GM21723 (cell line): Measurements from ENCODE around the gene TNFSF11.
A peak's percentile ranks its signal among the peaks of the same experiment; 100 is the strongest.

ENCODE experiments used
- ATAC-seq: cut with Tn5 transposase; IDR thresholded peaks from one replicate; pipeline ENCODE4 v1.9.1; 2021; ENCODE audit warnings: mild to moderate bottlenecking, moderate library complexity; ENCODE audit not compliant: unreplicated experiment

The TNFSF11 gene, protein sequence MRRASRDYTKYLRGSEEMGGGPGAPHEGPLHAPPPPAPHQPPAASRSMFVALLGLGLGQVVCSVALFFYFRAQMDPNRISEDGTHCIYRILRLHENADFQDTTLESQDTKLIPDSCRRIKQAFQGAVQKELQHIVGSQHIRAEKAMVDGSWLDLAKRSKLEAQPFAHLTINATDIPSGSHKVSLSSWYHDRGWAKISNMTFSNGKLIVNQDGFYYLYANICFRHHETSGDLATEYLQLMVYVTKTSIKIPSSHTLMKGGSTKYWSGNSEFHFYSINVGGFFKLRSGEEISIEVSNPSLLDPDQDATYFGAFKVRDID

DNA sequence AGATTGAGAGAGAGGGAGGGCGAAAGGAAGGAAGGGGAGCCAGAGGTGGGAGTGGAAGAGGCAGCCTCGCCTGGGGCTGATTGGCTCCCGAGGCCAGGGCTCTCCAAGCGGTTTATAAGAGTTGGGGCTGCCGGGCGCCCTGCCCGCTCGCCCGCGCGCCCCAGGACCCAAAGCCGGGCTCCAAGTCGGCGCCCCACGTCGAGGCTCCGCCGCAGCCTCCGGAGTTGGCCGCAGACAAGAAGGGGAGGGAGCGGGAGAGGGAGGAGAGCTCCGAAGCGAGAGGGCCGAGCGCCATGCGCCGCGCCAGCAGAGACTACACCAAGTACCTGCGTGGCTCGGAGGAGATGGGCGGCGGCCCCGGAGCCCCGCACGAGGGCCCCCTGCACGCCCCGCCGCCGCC is at the start of gene TNFSF11:
TNFSF11 (plus strand) TSS at position 142 of the 400 bp plus-strand sequence; CDS start at position 294, 152 bp downstream.
- peak; percentile 36 for ATAC-seq

- ATAC-seq: no peak
Measured at GRCh38 chr13:42524487-42525034, 49.4 kb upstream of the TNFSF11 start.

- no peak for ATAC-seq
Measured at GRCh38 chr13:42525035-42525504, 48.9 kb upstream of the TNFSF11 start.

GRCh38 chr13:42526276-42526675 is 47.7 kb upstream of the TNFSF11 start:
- ATAC-seq: no peak

GRCh38 chr13:42526804-42527203 is 47.1 kb upstream of the TNFSF11 start:
- ATAC-seq: no peak

DNA sequence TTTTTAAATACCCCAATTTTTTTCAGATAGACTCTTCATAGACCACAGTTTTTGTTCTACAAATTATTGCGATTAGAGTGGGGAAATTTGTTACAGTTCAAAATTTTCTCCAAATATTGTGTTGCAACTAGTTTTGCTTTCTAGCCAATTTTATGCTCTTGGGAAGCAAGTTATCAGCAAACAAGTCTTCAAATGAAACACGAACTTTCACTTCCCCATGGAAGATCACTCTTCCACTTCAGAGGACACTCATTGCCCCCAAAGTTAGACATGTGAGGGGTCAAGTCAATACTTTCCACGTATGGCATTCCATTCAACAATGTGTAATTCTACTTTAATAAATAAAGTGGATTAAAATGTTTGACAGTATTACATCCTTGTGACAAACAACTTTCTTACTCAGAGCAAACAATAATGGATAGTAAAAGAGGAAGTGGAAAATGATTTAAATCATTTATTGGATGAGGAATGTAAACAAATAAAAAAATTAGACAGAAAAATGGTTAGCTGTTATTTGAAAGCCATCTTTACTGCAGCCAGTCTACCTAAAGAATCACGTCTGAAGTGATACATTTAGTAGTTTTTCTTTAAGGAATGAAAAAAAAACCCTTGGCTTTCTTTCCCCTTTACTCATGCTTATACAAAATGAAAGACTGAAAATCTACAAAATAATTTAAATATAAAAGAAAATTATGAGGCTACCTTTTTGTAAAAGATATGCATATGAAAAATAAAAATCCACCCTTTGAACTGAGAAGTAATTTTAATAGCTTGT is 41.2 kb upstream of the TNFSF11 start:
- ATAC-seq: peak; percentile 64

DNA sequence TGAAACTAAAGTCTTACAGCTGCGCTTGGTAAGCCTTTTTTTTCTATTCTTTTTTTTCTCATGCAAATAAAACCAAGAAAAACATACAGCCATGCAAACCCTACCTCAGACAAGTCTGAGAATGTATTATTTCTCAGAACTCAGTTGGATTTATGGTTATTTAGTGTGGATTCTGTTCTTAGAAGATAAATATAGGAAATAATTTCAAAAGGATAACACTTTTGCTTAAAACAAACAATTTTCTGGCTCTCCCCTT is 40.7 kb upstream of the TNFSF11 start:
- ATAC-seq: peak; percentile 53

GRCh38 chr13:42534785-42535184 is 39.2 kb upstream of the TNFSF11 start:
- ATAC-seq: no peak

DNA sequence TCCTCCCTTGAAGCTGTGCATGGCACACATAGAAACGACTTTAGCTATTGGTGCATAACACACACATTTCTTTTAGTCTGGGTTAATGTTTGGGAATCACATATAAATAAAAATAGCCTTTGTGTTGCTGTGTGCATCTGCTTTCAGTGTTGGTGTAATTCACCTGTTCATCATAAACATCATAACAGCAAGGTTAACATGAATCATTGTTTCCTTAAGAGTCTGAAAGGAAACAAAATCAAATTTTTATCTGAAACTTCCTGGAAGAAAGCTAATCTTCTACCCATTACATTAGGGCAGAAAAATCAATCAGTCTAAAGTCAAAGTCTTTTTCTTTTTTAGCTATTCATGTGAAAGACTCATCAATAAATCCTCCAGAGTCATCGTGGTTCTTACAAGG is 35.0 kb upstream of the TNFSF11 start:
- no peak for ATAC-seq

DNA sequence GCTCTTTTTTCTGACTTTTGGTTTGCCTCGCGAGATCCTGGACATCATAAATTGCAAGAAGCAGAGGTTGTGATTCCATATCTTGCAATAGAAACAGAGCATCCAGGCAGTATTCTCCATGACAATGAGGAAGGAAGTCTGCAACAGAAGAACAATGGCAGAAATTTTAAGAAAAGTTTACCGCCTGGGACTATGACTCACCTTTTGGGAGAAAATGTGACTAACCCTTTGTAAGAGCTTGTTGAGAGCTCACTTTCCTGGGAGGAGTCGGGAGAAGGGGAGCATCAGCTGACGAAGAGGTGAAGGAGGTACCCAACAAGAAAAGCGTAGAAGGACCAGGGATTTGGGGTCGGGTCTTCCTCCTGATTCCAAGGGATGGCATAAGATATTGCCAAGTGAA is 34.3 kb upstream of the TNFSF11 start:
- no peak for ATAC-seq

DNA sequence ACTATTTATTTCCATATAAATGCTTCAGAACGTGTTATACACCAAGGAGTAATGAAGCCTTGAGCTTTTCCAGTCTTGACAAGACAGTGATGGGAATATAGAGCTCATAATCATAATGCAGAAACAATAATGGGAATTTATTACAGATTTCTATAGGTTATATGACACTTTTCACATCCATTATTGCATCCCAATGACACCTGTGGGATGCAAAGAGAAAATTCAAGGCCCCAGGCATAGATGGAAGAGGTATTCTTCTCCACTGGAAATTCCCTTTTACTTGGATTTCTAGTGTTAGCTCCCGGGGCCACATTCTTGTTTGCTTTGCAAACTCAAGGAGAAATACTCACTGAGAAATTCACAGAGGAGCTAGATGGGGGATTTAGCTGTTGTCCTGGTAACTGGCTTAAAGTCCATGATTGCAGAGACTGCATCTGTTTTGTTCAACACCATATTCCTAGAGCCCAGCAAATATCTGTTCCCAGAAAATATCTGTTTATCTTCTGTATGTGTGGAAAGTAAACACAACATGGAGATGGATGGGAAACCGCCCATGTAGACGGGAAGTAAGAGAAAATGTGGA is 30.6 kb upstream of the TNFSF11 start:
- no peak for ATAC-seq

DNA sequence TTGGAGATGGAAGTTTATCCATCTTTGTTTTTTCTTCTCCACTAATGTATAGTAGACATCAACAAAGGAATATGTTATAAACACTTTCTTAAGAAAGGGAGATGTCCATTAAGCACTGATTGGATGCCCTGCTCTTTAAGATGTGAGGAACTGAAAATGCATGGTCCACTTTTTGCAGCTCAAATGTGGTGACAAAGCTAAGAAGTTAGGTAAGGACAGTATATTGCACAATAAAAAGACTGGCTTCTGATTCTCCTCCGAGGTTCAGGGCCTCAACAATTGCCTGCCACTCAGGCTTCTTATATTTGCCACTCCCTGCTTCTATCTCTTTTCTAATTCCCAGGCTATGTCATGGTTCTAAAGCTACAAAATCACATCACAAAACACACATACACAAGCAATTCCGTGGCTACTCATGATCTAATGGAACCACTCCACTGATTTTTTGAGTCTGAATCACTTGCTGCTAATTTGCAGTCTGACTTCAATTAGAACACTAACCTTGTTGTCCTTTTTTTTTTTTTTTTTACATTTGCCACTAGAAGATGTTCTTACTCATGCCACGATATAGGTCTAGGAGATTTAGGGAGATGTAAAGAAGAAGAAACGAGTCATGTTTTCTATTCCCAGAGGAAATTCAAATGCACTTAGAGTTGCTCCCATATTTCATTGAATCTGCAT is 29.6 kb upstream of the TNFSF11 start:
- ATAC-seq: no peak

- ATAC-seq: no peak
Measured at GRCh38 chr13:42545842-42546241, 28.1 kb upstream of the TNFSF11 start.

DNA sequence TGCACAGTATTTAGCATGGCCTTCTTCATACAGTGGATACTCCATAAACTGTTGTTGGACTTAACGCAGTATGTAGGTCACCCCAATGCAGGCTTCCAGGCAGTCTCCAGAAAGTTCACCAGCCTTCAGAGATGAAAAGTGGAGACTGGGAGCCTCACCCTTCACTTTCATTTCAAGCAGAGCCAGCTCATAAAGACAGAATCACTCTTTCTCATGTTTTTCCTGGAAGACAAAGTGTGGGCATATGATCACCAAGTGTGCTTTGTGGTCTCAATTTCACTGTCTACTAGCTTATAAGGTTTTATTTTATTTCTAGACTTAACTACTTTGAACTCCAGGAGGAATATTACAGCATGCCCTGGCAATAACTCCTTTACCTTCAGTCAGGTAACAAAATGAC is 26.3 kb upstream of the TNFSF11 start:
- ATAC-seq: no peak

GRCh38 chr13:42548731-42549551 is 25.0 kb upstream of the TNFSF11 start:
- ATAC-seq: peak; percentile 95

- ATAC-seq: peak; percentile 27
Measured at GRCh38 chr13:42549552-42549936, 24.4 kb upstream of the TNFSF11 start.

DNA sequence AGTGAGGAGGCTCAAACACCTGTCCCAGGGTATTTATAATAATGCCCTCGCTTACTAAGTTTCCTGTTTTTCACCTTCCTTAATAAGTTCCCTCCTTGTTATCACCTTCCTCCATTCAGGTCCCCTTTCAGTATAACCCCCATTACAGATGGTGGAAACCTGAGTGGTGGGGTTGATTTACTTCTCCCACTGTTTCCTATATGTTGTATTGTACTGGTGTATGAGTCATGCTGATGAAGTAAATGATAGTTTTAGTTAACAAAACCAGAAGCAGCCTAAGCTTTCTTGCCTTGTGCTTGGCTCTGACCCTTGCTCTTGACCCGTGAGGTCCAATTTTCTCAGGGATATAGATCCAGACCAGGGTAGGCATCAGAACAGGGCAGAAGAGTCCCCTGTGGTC is 22.3 kb upstream of the TNFSF11 start:
- ATAC-seq: no peak

- no peak for ATAC-seq
Measured at GRCh38 chr13:42553098-42554046, 20.6 kb upstream of the TNFSF11 start.

- ATAC-seq: no peak
Measured at GRCh38 chr13:42559057-42559456, 14.9 kb upstream of the TNFSF11 start.
